SKM-1 treated with dmso at 0.1 percent for 144 hours (cell line): ENCODE data around the gene NAT9.

ENCODE experiments used
- DNase-seq: peaks from one replicate; lab custom pipeline; 2025; ENCODE audit not compliant: unreplicated experiment; lab: John Stamatoyannopoulos, UW

NAT9 gene

DNA sequence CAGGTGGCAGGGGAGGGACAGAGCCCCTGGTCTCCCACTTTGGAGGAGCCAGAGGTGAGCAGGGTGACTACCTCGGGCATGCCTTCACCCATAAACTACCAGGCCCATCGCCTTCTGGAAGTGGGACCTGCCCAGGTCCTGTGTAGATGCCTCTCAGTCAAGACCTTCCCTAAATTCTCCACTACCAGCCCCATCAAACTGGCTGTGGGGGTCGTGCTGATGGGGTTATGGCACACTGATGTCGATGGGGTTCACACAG, 44.9 kb downstream of the NAT9 start:
- DNase-seq, result no peak

DNA sequence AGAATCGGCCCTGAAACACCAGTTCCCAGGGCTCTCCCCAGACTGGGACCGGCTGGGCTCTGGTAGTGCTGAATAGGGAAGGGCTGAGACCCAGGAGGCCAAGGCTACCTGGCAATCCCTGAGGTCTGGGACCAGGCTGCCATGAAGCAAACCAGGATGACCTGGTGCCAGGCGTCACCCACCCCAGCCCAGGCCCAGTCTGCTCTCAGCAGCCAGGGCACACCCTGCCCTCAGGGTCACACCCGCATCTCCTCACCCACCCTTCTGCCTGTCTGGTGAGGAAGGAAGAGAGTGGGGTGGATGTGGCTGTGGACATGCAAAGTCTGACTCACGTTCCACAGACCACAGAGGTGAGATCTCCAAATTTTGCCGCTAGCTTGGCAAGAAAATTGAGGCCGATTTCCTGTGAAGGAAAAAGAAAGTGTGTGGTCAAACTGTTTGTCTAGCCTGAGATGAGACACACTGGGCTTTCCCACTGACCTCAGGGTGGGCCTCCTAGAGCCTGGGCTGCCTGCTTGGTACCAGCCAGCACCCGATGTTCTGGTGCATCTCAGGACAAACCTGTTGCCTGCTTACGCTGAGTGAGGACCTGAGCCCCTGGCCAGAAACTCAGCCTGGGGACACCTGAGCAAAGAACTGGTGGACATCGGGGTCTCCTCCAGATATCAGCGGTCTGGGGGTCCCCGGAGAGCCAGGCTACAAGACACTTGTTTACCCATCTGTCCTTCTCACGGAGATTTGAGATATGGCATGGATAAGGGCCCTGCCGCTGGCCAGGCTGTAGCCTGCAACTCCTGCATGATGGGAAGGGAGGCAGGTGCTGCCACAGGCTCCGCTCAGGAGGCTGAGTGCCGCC, 45.4 kb downstream of the NAT9 start:
- DNase-seq, result peak; percentile 41

DNA sequence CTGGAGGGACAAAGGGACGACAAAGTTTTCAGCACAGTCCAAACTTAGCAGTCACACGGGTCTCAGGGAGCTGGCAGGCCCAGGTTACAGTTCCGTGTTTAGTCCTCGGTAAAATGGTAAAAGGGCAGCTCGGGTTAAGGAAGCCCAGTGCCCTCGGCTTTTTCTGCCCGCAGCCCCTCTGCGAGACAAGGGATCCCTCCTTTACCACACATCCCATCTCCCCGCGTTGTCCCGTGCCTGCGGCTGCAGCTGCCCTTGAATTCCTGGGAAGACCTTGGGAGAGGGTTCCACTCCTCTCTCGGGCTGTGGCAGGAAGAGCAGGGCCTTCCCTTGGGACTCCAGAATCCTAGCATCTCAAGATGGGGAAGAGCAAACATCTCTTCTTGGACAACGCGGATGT, 46.3 kb downstream of the NAT9 start:
- no peak for DNase-seq

DNA sequence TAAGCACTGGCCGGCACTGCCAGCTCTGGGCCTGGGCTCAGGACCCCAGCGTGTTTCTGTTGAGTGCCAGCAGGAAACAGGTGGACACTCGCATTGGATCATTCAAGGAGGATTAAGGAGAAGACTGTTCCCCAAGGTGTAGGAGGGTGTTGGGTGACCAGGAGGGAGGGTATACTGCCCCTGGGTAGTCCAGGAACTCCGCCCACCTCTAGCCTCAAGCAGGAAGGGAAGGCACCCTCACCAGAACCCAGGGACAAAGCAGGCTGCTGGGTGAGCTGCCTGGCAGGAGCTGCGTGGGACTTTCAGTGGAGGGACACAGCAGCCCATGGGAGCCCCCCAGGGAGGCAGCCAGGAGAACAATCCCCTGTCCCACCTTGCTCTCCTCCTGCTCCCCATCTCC, 46.8 kb downstream of the NAT9 start:
- no peak for DNase-seq

DNA sequence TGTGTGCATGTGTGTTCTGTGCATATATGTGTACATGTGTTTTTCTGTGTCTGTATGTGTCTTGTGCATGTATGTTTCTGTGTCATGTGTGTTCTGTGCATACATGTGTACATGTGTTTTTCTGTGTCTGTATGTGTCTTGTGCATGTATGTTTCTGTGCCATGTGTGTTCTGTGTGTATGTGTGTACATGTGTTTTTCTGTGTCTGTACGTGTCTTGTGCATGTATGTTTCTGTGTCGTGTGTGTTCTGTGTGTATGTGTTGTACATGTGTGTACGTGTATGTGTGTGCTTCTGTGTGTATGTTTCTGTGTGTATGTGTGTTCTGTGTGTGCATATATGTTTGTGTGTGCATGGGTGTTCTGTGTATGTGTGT, 47.5 kb downstream of the NAT9 start:
- no peak for DNase-seq

DNA sequence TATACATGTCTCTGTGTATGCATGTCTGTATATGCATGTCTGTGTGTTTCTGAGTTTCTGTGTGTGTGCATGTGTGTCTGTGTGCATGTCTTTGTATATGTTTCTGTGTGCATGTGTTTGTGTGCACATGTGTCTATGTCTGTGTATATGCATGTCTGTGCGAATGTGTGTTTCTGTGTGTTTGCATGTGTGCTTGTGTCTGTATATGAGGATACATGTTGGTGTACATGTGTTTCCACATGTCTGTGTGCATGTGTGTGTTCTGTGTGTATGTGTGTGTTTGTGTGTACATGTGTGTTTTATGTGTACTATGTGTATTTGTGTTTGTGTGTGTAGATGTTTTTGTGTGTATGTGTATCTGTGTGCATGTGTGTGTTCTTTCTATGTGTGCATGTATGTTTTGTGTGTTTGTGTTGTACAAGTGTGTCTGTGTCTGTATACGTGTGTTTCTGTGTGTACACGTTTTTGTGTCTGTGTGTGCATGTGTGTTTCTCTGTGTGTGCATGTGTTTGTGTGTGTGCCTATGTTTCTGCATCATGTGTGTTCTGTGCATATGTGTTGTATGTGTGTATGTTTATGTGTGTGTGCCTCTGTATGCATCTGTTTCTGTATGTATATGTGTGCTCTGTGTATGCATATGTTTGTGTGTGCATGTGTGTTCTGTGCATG, 48.0 kb downstream of the NAT9 start:
- DNase-seq, result no peak

GRCh38 chr17:74725111-74725510, 51.0 kb downstream of the NAT9 start:
- no peak for DNase-seq

DNA sequence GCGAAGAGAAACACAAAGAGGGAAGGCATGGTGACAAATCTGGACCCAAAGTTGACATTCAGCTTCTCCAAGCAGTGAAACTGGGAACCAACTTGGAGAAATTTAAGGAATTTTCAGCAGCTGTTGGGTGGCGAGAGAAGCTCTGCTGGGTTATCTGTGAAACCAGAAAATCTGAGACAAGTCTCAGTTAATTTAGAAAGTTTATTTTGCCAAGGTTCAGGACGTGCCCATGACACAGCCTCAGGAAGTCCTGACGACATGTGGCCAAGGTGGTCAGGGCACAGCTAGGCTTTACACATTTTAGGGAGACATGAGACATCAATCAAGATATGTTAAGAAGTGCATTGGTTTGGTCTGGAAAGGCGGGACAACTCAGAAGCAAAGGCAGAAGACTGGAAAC, 52.3 kb downstream of the NAT9 start:
- no peak for DNase-seq

DNA sequence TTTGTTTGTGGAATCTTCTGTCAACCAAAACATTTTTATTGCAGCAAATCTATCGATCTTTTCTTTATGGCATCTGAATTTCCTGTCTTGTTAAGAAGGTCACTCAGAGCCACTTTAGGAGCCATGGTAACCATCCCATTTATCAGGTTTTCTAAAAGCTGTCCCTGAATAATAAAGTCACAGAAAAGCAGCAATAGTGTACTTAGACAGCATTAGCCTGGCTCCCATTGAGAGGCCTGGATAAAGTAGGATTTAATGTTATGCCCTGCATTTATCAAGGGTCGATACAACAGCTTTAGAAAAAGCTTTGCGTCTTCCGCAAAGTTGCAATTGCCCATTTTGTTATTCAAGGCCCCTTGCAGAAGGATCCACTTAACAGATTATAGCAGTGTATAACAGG, 53.4 kb downstream of the NAT9 start:
- no peak for DNase-seq
